GM21367 (cell line): Measurements from ENCODE around the gene SECTM1.

Experiments
- ATAC-seq: cut with Tn5 transposase; IDR thresholded peaks from one replicate; pipeline ENCODE4 v1.9.1; 2021; ENCODE audit not compliant: unreplicated experiment

The SECTM1 gene

DNA sequence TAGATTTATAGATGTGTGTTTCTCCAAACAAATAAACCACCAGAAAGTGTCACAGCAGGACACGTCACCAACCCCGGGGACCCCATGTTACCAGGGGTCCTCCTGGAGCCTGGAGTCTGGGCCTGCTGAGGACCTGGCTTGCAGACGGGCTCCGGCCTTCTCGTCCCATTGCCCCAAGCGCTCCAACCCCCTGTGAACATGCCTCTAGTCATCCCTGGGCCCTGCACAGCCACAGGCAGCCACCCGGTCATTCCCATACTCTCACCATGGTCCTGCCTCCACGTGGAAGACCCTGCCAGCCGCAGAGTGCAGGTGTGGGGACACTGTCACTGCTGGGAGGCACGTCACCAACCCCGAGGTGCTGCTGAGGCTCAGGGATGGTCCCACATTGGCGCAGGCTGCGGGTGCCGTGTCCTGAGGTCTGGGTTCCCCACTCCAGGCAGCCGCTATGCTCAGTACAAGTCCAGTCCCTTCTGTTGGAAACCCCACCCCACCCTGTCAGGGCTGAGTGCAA lies 4.5 kb downstream of the SECTM1 start:
- no peak for ATAC-seq

DNA sequence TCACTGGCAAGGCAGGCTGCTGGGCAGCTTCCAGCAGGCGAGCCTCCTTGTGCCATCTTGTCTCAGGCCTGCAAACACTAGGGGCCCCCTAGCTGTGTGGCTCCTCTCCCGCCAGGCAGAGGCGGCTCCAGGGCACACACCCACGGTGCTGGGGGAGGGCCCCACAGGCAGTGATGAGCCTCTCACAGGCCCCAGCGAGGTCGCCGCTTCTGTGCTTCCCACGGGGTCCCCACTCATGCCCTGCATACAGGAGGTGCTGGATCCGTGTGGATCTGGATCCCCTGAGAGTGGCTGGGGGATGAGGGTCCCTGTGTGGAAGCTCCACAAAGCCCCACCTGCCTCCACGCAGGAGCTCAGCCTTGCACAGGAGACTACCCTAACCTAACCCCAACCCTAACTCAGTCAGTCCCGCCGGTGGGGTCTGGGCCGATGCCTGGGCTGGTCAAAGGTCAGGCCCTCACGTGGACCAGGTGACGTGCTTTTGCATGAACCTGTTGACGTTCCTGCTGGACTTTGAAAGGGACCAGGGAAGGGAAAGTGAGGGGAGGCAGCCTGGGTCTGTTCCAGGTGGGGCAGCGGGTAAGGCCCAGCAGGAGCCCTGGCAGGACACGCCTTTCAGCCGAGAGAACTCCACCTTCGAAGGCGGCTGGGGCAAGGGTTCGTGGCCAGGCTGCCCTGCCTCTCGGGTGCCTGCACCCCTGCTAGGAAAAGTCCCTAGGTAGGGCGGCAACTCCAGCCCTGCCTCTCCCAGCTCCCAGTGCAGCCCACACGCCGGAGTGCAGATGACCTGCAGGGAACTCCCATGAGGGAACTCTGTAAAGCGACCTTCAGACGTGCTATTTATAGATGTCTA lies 5.2 kb downstream of the SECTM1 start:
- ATAC-seq: no peak

DNA sequence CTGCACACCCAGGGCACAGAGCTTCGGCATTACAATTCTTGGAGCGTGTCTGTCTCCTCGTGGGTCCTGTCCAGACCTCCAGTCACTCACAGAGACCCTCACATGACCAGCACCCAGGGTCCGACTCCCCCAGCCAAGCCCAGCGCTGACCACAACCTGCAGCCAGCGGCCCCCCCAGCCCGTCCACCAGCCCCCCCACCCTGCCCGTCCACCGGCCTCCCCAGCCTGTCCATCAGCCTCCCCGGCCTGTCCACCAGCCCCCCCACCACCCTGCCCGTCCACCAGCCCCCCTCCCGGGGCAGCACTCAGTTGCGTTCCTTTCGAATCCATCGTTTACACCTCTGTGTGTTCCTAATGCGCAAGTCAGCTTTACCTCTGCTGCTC lies 5.8 kb downstream of the SECTM1 start:
- no peak for ATAC-seq

DNA sequence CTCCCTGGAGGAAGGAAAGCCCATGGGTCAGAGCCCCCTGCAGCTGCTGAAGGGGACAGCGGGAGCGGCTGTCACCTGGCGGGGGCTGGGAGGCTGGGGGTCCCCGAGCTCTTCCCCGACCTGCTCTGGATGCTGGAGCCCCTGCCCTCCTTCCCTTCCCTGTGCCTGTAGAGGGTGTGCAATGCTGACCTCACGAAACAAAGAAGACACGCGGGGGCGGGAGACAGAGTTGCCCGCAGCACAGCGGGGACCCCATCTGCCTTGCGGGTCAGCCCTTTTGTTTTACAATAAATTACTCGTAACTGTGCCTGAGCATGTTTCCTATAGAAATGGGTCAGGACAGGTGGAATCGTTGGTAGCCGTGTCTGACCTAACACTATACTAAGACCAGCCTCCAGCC lies 6.3 kb downstream of the SECTM1 start:
- no peak for ATAC-seq

DNA sequence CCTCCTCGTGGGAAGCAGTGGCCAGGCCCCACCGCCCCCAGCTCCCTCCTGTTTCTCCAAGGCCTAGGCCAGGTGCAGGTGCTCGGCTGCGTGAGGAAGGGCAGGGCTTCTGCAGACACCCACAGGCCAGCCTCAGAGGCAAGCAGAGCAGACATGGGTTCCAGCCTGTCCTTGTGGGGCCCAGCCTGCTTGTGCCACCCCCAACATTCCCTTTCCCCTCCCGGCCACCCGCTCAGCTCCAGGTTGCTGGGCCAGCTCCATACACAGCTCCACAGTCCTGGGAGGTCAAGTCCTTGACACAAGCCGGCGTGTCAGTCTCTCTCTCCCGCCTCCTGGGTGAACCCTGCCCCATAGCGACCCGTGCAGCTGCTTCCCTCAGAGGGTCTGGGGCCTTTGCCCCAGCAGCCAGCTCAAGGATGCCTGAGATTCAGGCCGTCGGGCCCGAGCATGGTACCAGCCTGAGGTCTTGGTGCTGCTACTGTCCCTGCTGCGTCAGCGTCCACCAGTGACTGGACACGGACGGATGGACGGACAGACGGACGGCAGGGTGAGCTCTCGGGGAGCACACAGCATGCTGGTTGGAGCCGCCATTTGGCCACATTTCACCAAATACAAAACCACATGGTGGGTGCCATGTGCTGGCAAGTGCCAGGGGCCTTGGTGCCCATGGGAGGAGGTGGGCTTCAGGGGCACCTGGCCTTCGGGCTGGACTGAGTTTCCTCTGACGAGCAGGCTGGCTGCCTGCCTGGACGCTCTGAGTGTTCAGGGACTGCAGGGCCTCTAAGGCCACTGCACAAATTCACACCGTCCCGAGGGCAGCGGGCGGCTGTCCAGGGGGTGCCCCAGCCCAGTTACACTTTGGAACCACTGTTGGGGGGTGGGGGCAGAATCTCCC lies 8.0 kb downstream of the SECTM1 start:
- no peak for ATAC-seq

DNA sequence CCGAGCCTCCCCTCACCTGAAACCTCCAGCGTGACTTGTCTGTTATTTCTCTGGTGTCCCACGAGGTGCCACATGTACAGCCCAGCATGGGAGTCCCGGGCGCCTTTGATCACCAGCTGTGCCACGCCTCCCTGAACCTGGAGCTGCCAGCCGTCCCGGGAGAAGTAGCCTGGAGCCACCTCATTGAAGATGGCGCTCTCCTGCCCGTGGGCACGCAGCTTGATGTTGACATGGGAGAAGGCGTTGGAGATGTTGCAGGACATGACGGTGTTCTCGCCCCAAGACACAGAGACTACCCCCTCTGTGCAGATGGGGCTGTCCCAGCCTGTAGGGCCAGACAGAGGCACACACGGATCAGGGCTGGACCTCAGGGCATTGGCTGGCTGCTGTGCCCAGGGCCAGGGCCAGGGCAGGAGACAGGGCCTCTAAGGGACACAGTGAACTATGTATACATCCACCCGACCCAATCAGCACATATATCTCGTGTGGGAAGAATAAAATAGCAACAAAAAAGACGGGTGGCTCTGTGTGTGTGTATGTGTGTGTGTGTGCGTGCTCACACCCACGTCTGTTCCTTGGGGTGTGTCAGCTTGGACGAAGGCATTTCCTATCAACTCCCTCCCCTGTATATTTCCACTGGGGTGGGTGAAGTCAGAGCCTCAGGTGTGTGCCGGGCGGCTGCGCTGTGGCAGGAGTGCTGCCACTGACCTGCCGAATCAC lies 8.8 kb downstream of the SECTM1 start:
- no peak for ATAC-seq

DNA sequence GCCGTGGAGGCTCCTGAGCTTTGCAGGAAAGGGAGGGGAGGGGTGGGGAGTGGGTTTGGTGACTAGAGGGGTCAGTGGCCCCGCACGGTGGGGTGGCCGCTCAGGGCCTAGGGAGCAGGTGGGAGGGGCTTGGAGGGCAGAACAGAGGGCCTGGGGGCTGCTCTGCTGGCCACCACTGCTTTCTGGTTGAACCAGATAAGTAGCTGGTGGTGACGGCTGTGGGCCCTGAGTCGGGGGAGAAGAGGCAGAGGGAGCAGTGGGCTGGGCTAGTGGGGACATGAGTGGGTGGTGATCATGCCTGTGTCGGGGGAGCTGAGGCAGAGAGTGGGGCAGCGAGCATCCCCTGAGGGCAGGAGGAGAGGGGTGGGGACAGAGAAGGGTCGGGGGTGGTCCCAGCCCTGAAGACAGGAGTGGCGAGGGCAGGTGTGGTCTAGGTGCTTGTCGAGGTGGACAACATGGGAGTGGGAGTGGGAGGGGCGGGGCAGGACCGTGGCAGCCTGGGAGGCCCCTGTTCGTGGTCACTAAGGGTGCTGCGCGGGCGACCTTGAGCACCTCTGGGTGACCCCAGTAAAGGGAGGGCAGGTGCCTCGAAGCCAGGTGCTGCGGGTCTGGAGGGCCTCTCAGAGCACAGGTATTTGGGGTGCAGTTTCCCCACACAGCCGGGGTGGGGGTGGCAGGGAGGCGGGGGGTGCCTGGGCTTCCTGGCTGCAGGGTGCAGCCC lies 9.9 kb downstream of the SECTM1 start:
- no peak for ATAC-seq

DNA sequence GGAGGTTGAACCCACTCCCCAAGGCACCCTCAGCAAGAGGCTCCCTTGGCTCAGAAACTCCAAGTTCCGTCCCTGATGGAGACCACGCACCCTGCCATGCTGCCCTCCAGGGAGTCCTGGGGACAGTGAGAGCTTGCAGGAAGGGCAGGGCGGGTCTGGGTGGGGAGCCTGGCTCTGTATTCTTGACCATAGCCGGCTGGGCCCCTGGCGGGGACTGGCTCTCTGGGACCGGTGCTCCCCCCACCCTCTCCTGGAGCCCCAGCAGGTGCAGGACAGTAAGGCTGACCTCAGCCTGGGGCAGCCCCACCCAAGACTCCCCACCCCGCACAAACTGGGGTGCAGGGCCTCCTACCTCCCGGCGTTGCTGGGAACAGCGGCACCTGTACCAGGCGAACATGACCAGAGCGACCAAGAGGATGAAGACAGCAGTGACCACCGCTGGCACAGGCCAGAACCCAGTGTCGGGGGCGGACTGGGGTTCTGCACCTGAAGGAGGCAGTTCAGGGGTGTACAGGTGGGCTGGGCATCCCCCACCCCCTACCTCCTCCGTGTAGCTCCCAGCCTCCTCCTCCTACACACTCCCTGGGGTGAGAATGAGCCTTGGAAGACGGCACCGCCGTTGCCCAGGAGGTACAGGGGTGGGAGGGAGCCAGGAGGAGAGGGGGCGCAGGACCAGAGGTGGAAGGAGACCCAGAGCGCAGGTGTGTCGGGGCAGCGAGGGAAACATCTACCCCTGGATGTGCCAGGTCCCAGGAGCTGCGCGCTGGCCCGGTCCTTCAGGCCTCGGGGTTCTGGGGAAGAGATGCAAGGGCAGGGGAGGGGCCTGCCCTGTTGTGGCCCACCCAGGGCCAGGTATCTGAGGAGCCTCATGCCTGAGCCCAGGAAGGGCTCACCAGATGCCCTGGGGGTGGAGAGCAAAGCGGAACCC lies 10.8 kb downstream of the SECTM1 start:
- no peak for ATAC-seq

DNA sequence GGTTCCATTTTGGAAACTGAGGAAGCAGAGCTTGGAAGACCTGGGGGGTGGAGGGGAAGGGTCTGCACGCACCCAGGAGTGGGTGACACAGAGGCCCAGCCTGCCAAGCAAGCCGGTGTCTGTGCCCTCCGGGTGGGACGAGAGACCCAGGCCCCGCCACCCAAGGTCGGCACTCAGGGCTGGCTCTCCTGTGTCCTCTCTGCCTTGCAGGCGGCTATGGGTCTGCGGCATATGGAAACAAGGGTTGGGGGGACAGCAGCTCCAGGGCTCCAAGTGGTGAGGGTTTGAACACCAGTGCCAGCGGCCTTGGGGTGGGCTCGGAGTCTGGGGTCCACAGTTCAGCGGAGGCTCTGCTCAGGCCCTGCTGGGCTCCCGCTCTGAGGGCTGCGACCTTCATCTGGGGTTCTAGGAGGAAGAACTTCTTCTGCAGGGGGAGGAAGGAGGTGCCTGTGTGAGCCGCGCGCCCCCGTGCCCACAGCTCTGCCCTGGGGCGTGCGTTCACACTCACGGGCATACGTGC lies 11.6 kb downstream of the SECTM1 start:
- ATAC-seq: no peak

DNA sequence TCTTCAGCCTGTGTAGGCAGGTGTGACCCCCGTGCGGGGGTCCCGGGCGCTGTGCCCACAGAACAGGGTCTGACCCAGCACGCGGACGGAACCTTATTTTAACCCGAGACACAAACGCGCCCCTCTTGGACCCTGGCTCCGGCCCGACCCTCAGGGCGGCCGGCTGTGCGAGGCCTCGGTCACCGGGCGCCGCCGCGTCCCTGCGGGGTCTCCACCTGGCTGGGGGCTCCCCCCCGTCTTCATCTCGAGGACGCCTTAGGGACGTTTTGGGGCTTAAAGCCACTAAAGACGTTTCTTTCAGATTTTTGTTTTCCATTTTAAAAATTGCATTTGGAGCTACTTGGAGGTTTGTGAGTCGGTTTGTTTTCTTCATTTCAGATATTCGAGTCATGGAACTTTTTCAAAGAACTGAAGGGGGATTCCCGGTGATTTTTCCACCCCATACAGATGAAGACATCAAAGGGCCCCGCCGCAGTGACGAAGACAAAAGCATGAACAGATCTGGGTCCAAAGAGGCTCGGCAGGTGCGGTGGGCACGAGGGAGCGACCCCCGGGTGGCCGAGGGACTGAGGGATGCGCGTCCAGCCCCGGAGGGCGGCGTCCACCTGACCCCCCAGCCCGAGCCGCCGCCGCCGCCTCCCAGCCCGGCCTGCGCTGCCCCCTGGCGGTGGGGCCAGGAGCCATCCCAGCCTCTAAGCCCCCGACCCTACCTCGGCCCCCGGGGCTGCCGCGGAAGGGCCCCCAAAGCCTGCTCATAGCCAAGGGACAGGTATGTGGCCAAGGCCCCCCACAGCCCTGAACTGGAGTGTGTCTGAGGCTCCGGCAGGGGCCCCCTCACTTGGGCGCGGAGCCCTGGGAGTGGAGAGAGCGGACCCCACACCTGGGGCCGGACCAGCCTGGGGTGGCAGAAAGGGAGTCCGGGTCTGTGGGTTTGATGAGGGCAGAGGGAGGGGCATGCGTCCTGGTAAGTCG lies 12.3 kb downstream of the SECTM1 start:
- no peak for ATAC-seq

DNA sequence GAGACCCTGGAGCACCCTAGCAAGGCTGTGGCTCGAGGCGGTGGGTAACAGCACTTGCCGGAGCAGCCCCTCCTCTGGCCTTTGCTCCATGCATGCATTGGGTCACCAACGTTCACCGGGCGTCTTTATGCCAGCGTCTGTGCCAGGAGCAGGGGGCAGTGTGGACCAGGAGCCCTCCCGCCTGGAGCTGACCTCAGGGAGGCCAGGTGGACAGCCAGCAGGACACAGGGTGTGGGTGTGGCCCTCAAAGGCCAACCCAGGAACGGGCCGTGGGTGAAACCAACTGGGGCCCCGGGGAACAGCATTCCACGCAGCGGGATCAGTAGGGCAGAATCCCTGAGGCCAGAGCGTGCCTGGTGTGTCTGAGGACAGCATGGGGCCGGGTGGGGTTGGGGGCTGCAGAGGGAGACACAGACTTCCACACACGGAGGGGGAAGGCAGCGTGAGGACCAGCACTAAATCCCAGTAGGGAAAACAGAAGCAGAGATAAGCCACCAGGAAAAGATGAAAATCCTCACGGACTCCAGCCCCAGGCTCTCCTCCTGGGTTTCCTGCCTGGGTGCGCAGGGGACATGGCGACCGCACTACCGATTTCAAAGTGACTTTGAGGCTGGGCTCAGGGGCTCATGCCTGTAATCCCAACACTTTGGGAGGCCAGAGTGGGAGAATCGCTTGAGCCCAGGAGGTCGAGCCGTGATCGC lies 13.3 kb downstream of the SECTM1 start:
- ATAC-seq: no peak

DNA sequence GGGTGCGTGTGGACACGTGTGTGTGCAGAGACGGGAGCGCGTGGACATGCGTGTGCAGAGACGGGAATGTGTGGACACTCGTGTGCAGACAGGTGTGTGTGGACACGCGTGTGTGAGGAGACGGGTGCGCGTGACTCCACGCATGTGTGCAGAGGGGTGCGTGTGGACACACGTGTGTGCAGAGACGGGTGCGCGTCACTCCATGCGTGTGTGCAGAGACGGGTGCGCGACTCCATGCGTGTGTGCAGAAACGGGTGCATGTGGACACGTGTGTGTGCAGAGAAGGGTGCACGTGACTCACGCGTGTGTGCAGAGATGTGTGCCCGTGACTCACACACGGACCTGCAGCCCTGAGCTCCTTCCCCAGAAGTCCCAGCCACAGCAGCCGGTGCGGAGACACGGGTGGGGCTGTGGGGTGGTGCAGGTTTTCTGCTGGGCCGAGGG lies 13.9 kb downstream of the SECTM1 start:
- ATAC-seq: no peak

DNA sequence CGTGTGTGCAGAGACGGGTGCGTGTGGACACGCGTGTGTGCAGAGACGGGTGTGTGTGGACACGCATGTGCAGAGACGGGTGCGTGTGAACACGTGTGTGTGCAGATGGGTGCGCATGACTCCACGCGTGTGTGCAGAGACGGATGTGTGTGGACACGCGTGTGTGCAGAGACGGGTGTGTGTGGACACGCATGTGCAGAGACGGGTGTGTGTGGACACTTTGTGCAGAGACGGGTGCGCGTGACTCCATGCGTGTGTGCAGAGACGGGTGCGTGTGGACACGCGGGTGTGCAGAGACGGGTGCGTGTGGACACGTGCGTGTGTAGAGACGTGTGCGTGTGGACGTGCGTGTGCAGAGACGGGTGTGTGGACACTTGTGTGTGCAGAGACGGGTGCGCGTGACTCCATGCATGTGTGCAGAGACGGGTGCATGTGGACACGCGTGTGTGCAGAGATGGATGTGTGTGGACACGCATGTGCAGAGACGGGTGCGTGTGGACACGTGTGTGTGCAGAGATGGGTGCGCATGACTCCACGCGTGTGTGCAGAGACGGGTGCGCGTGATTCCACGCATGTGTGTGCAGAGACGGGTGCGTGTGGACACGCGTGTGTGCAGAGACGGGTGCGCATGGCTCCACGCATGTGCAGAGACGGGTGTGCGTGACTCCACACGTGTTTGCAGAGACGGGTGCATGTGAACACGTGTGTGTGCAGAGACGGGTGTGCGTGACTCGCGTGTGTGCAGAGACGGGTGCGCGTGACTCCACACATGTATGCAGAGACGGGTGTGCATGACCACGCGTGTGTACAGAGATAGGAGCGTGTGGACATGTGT lies 14.6 kb downstream of the SECTM1 start:
- ATAC-seq: no peak

DNA sequence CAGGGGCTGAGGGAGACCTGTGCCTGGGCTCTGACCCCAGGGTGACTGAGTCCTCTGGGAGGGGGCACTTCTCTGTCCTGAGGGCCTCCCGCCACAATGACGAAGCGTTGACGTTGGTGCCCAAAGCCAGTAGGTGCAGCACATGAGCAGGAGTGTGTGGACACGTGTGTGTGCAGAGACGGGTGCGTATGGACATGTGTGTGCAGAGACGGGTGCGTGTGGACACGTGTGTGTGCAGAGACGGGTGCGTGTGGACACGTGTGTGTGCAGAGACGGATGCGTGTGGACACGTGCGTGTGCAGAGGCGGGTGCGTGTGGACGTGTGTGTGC lies 15.4 kb downstream of the SECTM1 start:
- ATAC-seq: no peak

DNA sequence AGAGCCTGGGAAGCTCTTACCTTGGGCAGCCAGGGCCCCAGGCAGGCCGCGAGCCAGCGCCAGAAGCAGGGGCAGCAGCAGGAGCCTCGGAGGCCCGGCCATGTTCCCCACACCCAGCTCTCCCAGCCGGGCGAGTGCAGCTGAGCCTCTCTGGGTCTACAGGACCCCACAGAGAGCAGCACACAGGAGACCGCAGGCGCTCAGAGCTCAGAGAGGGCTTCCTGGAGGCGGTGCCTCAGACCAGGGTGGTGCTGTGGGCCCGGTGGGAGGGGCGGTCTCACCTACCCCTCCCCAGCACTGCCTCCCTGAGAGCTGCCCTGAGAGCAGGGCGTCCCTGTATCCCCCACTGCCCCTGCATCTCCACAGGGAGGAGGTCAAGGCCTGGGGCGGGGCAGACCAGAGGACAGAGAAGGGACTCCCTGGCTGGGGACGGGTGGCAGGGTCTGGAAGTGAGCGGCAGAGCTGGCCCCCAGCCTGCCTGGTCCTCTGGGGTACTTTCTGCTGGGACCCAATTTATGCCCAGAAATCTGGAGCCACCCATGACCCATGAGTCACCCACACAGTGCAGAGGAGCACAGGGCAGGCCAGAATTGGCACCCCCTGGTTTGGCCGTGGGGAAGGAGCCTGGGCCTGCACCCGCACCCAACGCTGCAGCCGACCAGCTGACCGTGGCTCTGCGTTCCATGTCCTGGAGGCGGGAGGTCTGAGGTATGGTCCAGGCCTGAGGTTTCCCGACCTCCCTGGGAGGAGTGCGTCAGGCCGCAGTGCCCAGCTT lies 16.0 kb downstream of the SECTM1 start, which contains the start of gene CD7:
TSS of gene CD7 (minus strand) at position 215 of the 775 bp plus-strand sequence. CDS start at position 102, 113 bp downstream.
- no peak for ATAC-seq
